Measurements from ENCODE around the gene ATP1A4. TPM values are rescaled to one million over a fixed set of nuclear protein-coding genes. Genes with fewer than 3 reads are reported as not detected.

Gene ATP1A4
- total RNA-seq, 1 donor from 2014 or later = not detected

- no peak for ATAC-seq (ENCODE audit: low read depth)
- no peak overlapping the region for H3K27ac Mint-ChIP-seq
- ChIA-PET POLR2A (no interaction called here), CTCF (no interaction called here)
- no peaks in the 10 kb centered on the region for H3K4me1 Mint-ChIP-seq
- TF ChIP-seq CTCF (IDR thresholded peaks at IDR 0.05) = no peak
- H3K36me3 Mint-ChIP-seq (ENCODE audit: low read depth) = no peaks in the 10 kb centered on the region
- H3K4me3 Mint-ChIP-seq = no peak overlapping the region
- intact Hi-C loops (cut with micrococcal nuclease) = no loop called here
- no peak for DNase-seq
- H3K9me3 Mint-ChIP-seq = no peaks in the 10 kb centered on the region
- H3K27me3 Mint-ChIP-seq = peaks cover 18% of the 10 kb centered on the region
Observed at GRCh38 chr1:160117709-160118183, 33.7 kb upstream of the ATP1A4 start.

DNA sequence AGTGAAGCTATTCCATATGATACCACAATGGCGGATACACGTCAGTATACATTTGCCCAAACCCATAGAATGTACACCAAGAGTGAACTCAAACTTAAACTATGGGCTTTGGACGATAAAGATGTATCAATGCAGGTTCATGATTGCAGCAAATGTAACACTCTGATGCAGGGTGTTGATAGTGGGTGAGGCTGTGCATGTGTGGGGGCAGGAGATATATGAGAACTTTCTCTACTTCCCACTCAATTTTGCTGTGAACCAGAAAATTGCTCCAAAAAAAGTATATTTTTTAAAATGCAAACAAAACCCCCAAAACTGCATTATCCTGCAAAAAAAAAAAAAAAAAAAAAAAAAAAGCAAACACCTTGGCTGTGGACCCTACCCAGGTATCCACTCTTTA is 32.5 kb upstream of the ATP1A4 start:
- ATAC-seq (ENCODE audit: low read depth) = no peak
- Mint-ChIP-seq H3K9me3 (no peaks in the 10 kb centered on the region), H3K27ac (no peak overlapping the region), H3K4me3 (no peak overlapping the region), H3K4me1 (no peaks in the 10 kb centered on the region), H3K27me3 (peaks cover 18% of the 10 kb centered on the region), H3K36me3 (ENCODE audit: low read depth) (no peaks in the 10 kb centered on the region)
- intact Hi-C loops (cut with micrococcal nuclease) = no loop called here
- no peak for TF ChIP-seq CTCF (IDR thresholded peaks at IDR 0.05)
- CTCF ChIA-PET = no interaction called here
- DNase-seq = no peak
- POLR2A ChIA-PET = no interaction called here

DNA sequence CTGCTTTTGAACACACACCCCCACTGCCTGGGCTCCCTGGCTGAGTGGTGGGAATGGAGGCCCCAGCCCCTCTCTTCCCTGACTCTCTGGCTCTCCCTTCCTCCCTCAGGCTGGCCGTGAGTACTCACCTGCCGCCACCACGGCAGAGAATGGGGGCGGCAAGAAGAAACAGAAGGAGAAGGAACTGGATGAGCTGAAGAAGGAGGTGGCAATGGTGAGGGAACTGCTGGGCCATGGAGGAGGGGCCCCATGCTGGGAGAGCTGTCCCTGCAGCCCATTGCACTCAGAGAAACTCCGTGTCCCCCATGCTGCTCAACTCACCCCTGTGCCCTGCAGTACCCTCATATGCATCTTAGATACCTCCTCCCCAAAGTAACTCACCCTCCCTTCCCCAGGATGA is 30.6 kb upstream of the ATP1A4 start:
- no peak overlapping the region for H3K27ac Mint-ChIP-seq

GRCh38 chr1:160121388-160121787 is 30.0 kb upstream of the ATP1A4 start:
- ChIA-PET CTCF (no interaction called here), POLR2A (no interaction called here)
- Mint-ChIP-seq H3K27me3 (peaks cover 12% of the 10 kb centered on the region), H3K4me3 (no peak overlapping the region), H3K27ac (no peak overlapping the region), H3K36me3 (ENCODE audit: low read depth) (no peaks in the 10 kb centered on the region), H3K9me3 (no peaks in the 10 kb centered on the region), H3K4me1 (no peaks in the 10 kb centered on the region)
- intact Hi-C loops (cut with micrococcal nuclease) = loop anchor here (5.0 kb wide), 1 partner anchor 46 kb away; no protein-coding TSS in a partner anchor
- TF ChIP-seq CTCF (IDR thresholded peaks at IDR 0.05) = no peak
- DNase-seq = no peak
- no peak for ATAC-seq (ENCODE audit: low read depth)

More for the DNA sequence above, 30.6 kb upstream of the ATP1A4 start:
- ATAC-seq (ENCODE audit: low read depth) (no peak), DNase-seq (no peak)
- Mint-ChIP-seq H3K9me3 (no peaks in the 10 kb centered on the region), H3K36me3 (ENCODE audit: low read depth) (no peaks in the 10 kb centered on the region), H3K4me1 (no peaks in the 10 kb centered on the region), H3K4me3 (no peak overlapping the region), H3K27me3 (peaks cover 16% of the 10 kb centered on the region)
- intact Hi-C loops (cut with micrococcal nuclease) = loop anchor here (5.0 kb wide), 1 partner anchor 47 kb away; no protein-coding TSS in a partner anchor
- ChIA-PET POLR2A (no interaction called here), CTCF (no interaction called here)
- no peak for TF ChIP-seq CTCF (IDR thresholded peaks at IDR 0.05)

- H3K27me3 Mint-ChIP-seq = peaks cover 7% of the 10 kb centered on the region
- H3K9me3 Mint-ChIP-seq = no peaks in the 10 kb centered on the region
- H3K4me3 Mint-ChIP-seq = no peak overlapping the region
- DNase-seq (no peak), ATAC-seq (ENCODE audit: low read depth) (no peak)
- H3K4me1 Mint-ChIP-seq = no peaks in the 10 kb centered on the region
- ChIA-PET CTCF (interaction anchor here (1.6 kb wide), 1 partner anchor 37 kb away, joined by 3 read pairs; no protein-coding TSS in a partner anchor), POLR2A (no interaction called here)
- no peaks in the 10 kb centered on the region for H3K36me3 Mint-ChIP-seq (ENCODE audit: low read depth)
- intact Hi-C loops (cut with micrococcal nuclease) = loop anchor here (5.0 kb wide), 1 partner anchor 44 kb away; no protein-coding TSS in a partner anchor
- TF ChIP-seq CTCF (IDR thresholded peaks at IDR 0.05) = no peak
- no peak overlapping the region for H3K27ac Mint-ChIP-seq
Observed at GRCh38 chr1:160122978-160123495, 28.4 kb upstream of the ATP1A4 start.

All from activated B cell treated with CpG ODN at 0.5 μM for 24 hours (primary cell).